GM18511 (cell line): Measurements from ENCODE around the gene MIAT.
"Not testable (repeated sequence)": the region's sequence is repeated elsewhere in the genome, so short reads cannot be mapped to it uniquely, and the experiment has no call there.

Source experiments
- ATAC-seq: cut with Tn5 transposase; IDR thresholded peaks from one replicate; pipeline ENCODE4 v1.9.1; 2021; ENCODE audit warnings: mild to moderate bottlenecking, moderate library complexity; ENCODE audit not compliant: unreplicated experiment

MIAT gene

GRCh38 chr22:26656891-26657851 is at the start of gene MIAT:
TSS of gene MIAT (plus strand) at chr22:26657588.
- peak; percentile 64 for ATAC-seq

- ATAC-seq: no peak
Measured at GRCh38 chr22:26608129-26608528, 49.3 kb upstream of the MIAT start.

- no peak for ATAC-seq
Measured at GRCh38 chr22:26609287-26609686, 48.1 kb upstream of the MIAT start.

- ATAC-seq: peak; percentile 83
Measured at GRCh38 chr22:26610072-26610958, 47.1 kb upstream of the MIAT start.

- ATAC-seq: no peak
Measured at GRCh38 chr22:26610996-26611395, 46.4 kb upstream of the MIAT start.

GRCh38 chr22:26612652-26613051 is 44.7 kb upstream of the MIAT start:
- ATAC-seq: no peak

GRCh38 chr22:26613753-26614152 is 43.6 kb upstream of the MIAT start:
- not testable (repeated sequence) for ATAC-seq

GRCh38 chr22:26614322-26614721 is 43.1 kb upstream of the MIAT start:
- ATAC-seq: no peak

GRCh38 chr22:26615149-26615548 is 42.2 kb upstream of the MIAT start:
- peak; percentile 62 for ATAC-seq

- no peak for ATAC-seq
Measured at GRCh38 chr22:26615830-26616435, 41.5 kb upstream of the MIAT start.

GRCh38 chr22:26616650-26617049 is 40.7 kb upstream of the MIAT start:
- ATAC-seq: no peak

GRCh38 chr22:26617271-26618199 is 39.9 kb upstream of the MIAT start, which contains the start of gene CRYBB1:
TSS of gene CRYBB1 (minus strand) at chr22:26618027. CDS start at chr22:26616319, 1,708 bp downstream.
- ATAC-seq: no peak

- ATAC-seq: no peak
Measured at GRCh38 chr22:26618455-26618854, 38.9 kb upstream of the MIAT start.

GRCh38 chr22:26619510-26619909 is 37.9 kb upstream of the MIAT start:
- ATAC-seq: no peak

GRCh38 chr22:26620197-26620596 is 37.2 kb upstream of the MIAT start:
- no peak for ATAC-seq

- ATAC-seq: no peak
Measured at GRCh38 chr22:26621663-26622062, 35.7 kb upstream of the MIAT start, which contains the start of gene CRYBA4. TSS of gene CRYBA4 (plus strand) at chr22:26621963. CDS start at chr22:26622597, 634 bp downstream.

- no peak for ATAC-seq
Measured at GRCh38 chr22:26623984-26624383, 33.4 kb upstream of the MIAT start.

- no peak for ATAC-seq
Measured at GRCh38 chr22:26624803-26625202, 32.6 kb upstream of the MIAT start.

GRCh38 chr22:26629988-26630761 is 27.2 kb upstream of the MIAT start:
- no peak for ATAC-seq
